HepG2 (cell line): ENCODE data around the gene KCNK18. TPM values are rescaled to one million over a fixed set of nuclear protein-coding genes. Genes with fewer than 3 reads are reported as not detected.

Source experiments
- IRF2 ChIP-seq: IDR thresholded peaks from 2 replicates; pipeline ENCODE4 v1.6.1; 2018; ENCODE audit warnings: missing genetic modification reagents, missing compliant biosample characterization
- MTF2 ChIP-seq: sonication (generic); formaldehyde crosslinking; IDR thresholded peaks from 2 replicates; pipeline ENCODE4 v1.5.0; 2020; ENCODE audit warnings: missing genetic modification reagents, borderline replicate concordance
- NR0B2 ChIP-seq: sonication (generic); formaldehyde crosslinking; IDR thresholded peaks from 2 replicates; pipeline ENCODE4 v1.4.0; 2020; ENCODE audit warnings: mild to moderate bottlenecking, missing genetic modification reagents
- RELA ChIP-seq: sonication (generic); formaldehyde crosslinking; IDR thresholded peaks from 2 replicates; pipeline ENCODE4 v1.4.0; 2020; ENCODE audit warnings: missing genetic modification reagents
- SIX1 ChIP-seq: sonication (generic); formaldehyde crosslinking; IDR thresholded peaks from 2 replicates; pipeline ENCODE4 v1.4.0; 2020; ENCODE audit warnings: missing genetic modification reagents, borderline replicate concordance
- SKIL ChIP-seq: sonication (generic); formaldehyde crosslinking; IDR thresholded peaks from 2 replicates; pipeline ENCODE4 v1.8.0; 2022; ENCODE audit warnings: missing genetic modification reagents, mild to moderate bottlenecking, moderate library complexity, borderline replicate concordance
- SNAPC2 ChIP-seq: sonication (generic); formaldehyde crosslinking; IDR thresholded peaks from 2 replicates; pipeline ENCODE4 v1.8.1; 2022; ENCODE audit warnings: mild to moderate bottlenecking, missing genetic modification reagents
- TBL1XR1 ChIP-seq: fragments of 150-350 bp; IDR thresholded peaks from 2 replicates; pipeline ENCODE4 v1.6.1; 2014; ENCODE audit warnings: borderline replicate concordance, low read length; ENCODE audit not compliant: partially characterized antibody
- TEAD3 ChIP-seq: optimal IDR thresholded peaks from 2 replicates; pipeline ENCODE3; 2016; ENCODE audit warnings: borderline replicate concordance
- XRCC5 ChIP-seq: fragments of 200-400 bp; formaldehyde crosslinking; optimal IDR thresholded peaks from 2 replicates; pipeline ENCODE3; 2017; ENCODE audit warnings: mild to moderate bottlenecking, low read length
- ZBTB3 ChIP-seq: sonication (generic); formaldehyde crosslinking; IDR thresholded peaks from 2 replicates; pipeline ENCODE4 v1.4.0; 2020; ENCODE audit warnings: low read depth, mild to moderate bottlenecking, moderate library complexity, missing genetic modification reagents, borderline replicate concordance
- ZNF24 ChIP-seq: fragments of 450-650 bp; IDR thresholded peaks from 2 replicates; pipeline ENCODE4 v1.6.1; 2017; ENCODE audit warnings: antibody characterized with exemption, mild to moderate bottlenecking
- ZNF274 ChIP-seq: sonication (generic); formaldehyde crosslinking; IDR thresholded peaks from 2 replicates; pipeline ENCODE4 v1.5.1; 2020; ENCODE audit warnings: mild to moderate bottlenecking, missing genetic modification reagents
- ZNF280B ChIP-seq: sonication (generic); formaldehyde crosslinking; IDR thresholded peaks from 2 replicates; pipeline ENCODE4 v1.5.0; 2020; ENCODE audit warnings: missing genetic modification reagents, mild to moderate bottlenecking, borderline replicate concordance
- ZNF687 ChIP-seq: sonication (generic); formaldehyde crosslinking; IDR thresholded peaks from 2 replicates; pipeline ENCODE4 v1.5.1; 2020; ENCODE audit warnings: mild to moderate bottlenecking, missing genetic modification reagents, moderate library complexity
- ZNF746 ChIP-seq: sonication (generic); formaldehyde crosslinking; IDR thresholded peaks from 2 replicates; pipeline ENCODE4 v1.8.0; 2022; ENCODE audit warnings: mild to moderate bottlenecking, missing genetic modification reagents
- ZNF768 ChIP-seq: sonication (generic); formaldehyde crosslinking; IDR thresholded peaks from 2 replicates; pipeline ENCODE4 v1.4.0; 2020; ENCODE audit warnings: missing genetic modification reagents
- ZNF784 ChIP-seq: sonication (generic); formaldehyde crosslinking; IDR thresholded peaks from 2 replicates; pipeline ENCODE4 v1.5.1; 2020; ENCODE audit warnings: missing genetic modification reagents, mild to moderate bottlenecking, borderline replicate concordance
- polyA plus RNA-seq, 8 experiments: library from polyadenylated mRNA; depleted of rRNA in 3 of 8; stranded (reverse) in 7 of 8; unstranded in 1 of 8; fragments of >200 nt; fragmentation: Illumina TruSeq in 4 of 8; extraction: Trizol in 4 of 8; gene quantifications; 2 replicates each; pipeline versions ENCODE4 v1.2.1 to v1.2.3, GENCODE V29; 2011 to 2016; ENCODE audit warnings: low read depth in 4 of 8, missing spikeins in 1 of 8, mixed read lengths in 1 of 8; ENCODE audit not compliant: insufficient read depth in 1 of 8
- total RNA-seq, 5 experiments: library from RNA; depleted of rRNA; stranded (reverse); fragments of >200 nt; fragmentation: Illumina TruSeq; extraction: Trizol; gene quantifications; 2 replicates each; pipeline ENCODE4 v1.2.3, GENCODE V29; 2016; ENCODE audit warnings: low read depth in 1 of 5

KCNK18 gene
- total and polyA plus RNA-seq, 2 of the 13 experiments (the other 11 are each of a cell fraction or from before 2014, with no cell fraction given), result not detected

- TF ChIP-seq XRCC5 (peak; percentile 58), ZNF768 (peak; percentile 51; the same call in 1 of the 2 replicates), SKIL (no peak), ZNF274 (CRISPR knock-in tag) (0 out of 2 replicates have a peak, but pooled peaks have one; percentile 54), SIX1 (no peak), ZNF784 (CRISPR knock-in tag) (no peak), ZNF746 (0 out of 2 replicates have a peak, but pooled peaks have one; percentile 37), TEAD3 (CRISPR knock-in tag) (peak; percentile 85), RELA (CRISPR knock-in tag) (no peak), SNAPC2 (no peak), ZNF24 (no peak), IRF2 (CRISPR knock-in tag) (no peak), MTF2 (CRISPR knock-in tag) (peak; percentile 79; the same call in 1 of the 2 replicates), ZNF280B (CRISPR knock-in tag) (0 out of 2 replicates have a peak, but pooled peaks have one; percentile 29), ZBTB3 (CRISPR knock-in tag) (no peak), ZNF687 (CRISPR knock-in tag) (peak; percentile 55; the same call in 1 of the 2 replicates), NR0B2 (no peak), TBL1XR1 (no peak)
Measured at GRCh38 chr10:117167789-117168674, 29.3 kb upstream of the KCNK18 start (continued).
